Keratinocyte (primary cell): ENCODE measurements around the gene TNK1. TPM values are rescaled to one million over a fixed set of nuclear protein-coding genes. Genes with fewer than 3 reads are reported as not detected.
A peak's percentile ranks its signal among the peaks of the same experiment; 100 is the strongest.

Experiments used
- DNase-seq: peaks from one replicate; pipeline ENCODE4 v3.0.0-alpha.2; 2011; ENCODE audit warnings: low read depth, missing footprints, low spot score
- FAIRE-seq: peaks from 2 replicates; lab custom pipeline; 2011; peaks lifted over from hg19 to GRCh38; lab: Jason Lieb, UNC
- H2AFZ ChIP-seq: 2 replicates; pipeline ENCODE4 v1.6.0; 2012; ENCODE audit warnings: low read length, control low read depth, inconsistent platforms; ENCODE audit not compliant: control insufficient read depth
- H3K27ac ChIP-seq: 2 replicates; pipeline ENCODE4 v1.5.1; 2011; ENCODE audit warnings: low read length; ENCODE audit not compliant: control insufficient read depth, insufficient read depth
- H3K27me3 ChIP-seq: 3 replicates; pipeline ENCODE4 v1.6.0; 2011; ENCODE audit warnings: low read length; ENCODE audit not compliant: control insufficient read depth, insufficient read depth; ENCODE audit errors: extremely low read depth
- H3K36me3 ChIP-seq, 2 experiments: 2 replicates in 1 of 2; 3 replicates in 1 of 2; pipeline ENCODE4 v1.5.1; 2011; ENCODE audit warnings: low read length in 2 of 2, mild to moderate bottlenecking in 1 of 2; ENCODE audit not compliant: control insufficient read depth in 2 of 2, insufficient read depth in 2 of 2; ENCODE audit errors: extremely low read depth in 1 of 2
- H3K4me1 ChIP-seq: 3 replicates; pipeline ENCODE4 v1.5.1; 2011; ENCODE audit warnings: low read length; ENCODE audit not compliant: control insufficient read depth, insufficient read depth; ENCODE audit errors: extremely low read depth
- H3K4me2 ChIP-seq: 3 replicates; pipeline ENCODE4 v1.6.0; 2011; ENCODE audit warnings: low read depth, low read length; ENCODE audit not compliant: control insufficient read depth, insufficient read depth; ENCODE audit errors: extremely low read depth
- H3K4me3 ChIP-seq, 3 experiments: fragments of 200-600 bp in 1 of 3; sonication (generic) in 1 of 3; 2 replicates in 2 of 3; 3 replicates in 1 of 3; pipeline ENCODE4 v1.5.1; 2011 to 2016; ENCODE audit warnings: low read length in 3 of 3, mild to moderate bottlenecking in 3 of 3, control low read depth in 2 of 3, inconsistent platforms in 1 of 3, low read depth in 1 of 3, mixed read lengths in 1 of 3, mixed run types in 1 of 3, moderate library complexity in 1 of 3; ENCODE audit not compliant: control insufficient read depth in 2 of 3, insufficient read depth in 2 of 3; ENCODE audit errors: extremely low read depth in 1 of 3
- H3K79me2 ChIP-seq: 2 replicates; pipeline ENCODE4 v1.6.0; 2012; ENCODE audit warnings: low read length; ENCODE audit not compliant: control insufficient read depth, insufficient read depth
- H3K9ac ChIP-seq: 3 replicates; pipeline ENCODE4 v1.6.0; 2011; ENCODE audit warnings: low read length; ENCODE audit not compliant: control insufficient read depth, insufficient read depth; ENCODE audit errors: extremely low read depth
- H3K9me1 ChIP-seq: 3 replicates; pipeline ENCODE4 v1.6.0; 2011; ENCODE audit warnings: low read length; ENCODE audit not compliant: control insufficient read depth, insufficient read depth; ENCODE audit errors: extremely low read depth
- H3K9me3 ChIP-seq: 2 replicates; pipeline ENCODE4 v1.5.1; 2012; ENCODE audit warnings: low read depth, low read length; ENCODE audit not compliant: control insufficient read depth
- H4K20me1 ChIP-seq: 3 replicates; pipeline ENCODE4 v1.6.0; 2011; ENCODE audit warnings: low read length; ENCODE audit not compliant: control insufficient read depth, insufficient read depth; ENCODE audit errors: extremely low read depth
- EZH2 ChIP-seq: IDR thresholded peaks from one replicate; pipeline ENCODE4 v1.6.1; 2012; ENCODE audit warnings: inconsistent platforms, mild to moderate bottlenecking, low read length, moderate library complexity
- dilution Hi-C: fragments of 300-500 bp; cut with MboI; formaldehyde crosslinking; loops from one replicate; pipeline ENCODE4 v1.7.0; 2020; ENCODE audit warnings: low sequenced_read_pairs; ENCODE audit not compliant: extremely low pct_ligation_motif_present
- polyA plus RNA-seq, 5 experiments: library from polyadenylated mRNA; depleted of rRNA in 3 of 5; stranded (reverse) in 3 of 5; stranded (forward) in 1 of 5; unstranded in 1 of 5; fragments of >200 nt; gene quantifications; 1 replicate in 1 of 5; 2 replicates in 3 of 5; 3 replicates in 1 of 5; pipeline versions ENCODE4 v1.2.1 to v1.2.3, GENCODE V29; 2011 to 2012; ENCODE audit warnings: missing spikeins in 2 of 5, low read depth in 1 of 5, low replicate concordance in 1 of 5
- TF ChIP-seq, protein P1 (sequence below), 3 experiments: IDR thresholded peaks in 1 of 3; conservative IDR thresholded peaks in 1 of 3; optimal IDR thresholded peaks in 1 of 3; 2 replicates in 2 of 3; 3 replicates in 1 of 3; pipeline versions ENCODE3 to v1.5.1; 2011; ENCODE audit warnings: low read length in 3 of 3, mild to moderate bottlenecking in 3 of 3, moderate library complexity in 2 of 3, control low read depth in 1 of 3, inconsistent platforms in 1 of 3; ENCODE audit not compliant: insufficient read depth in 2 of 3; ENCODE audit errors: extremely low read depth in 1 of 3

TNK1 gene
- polyA plus RNA-seq, 1 donor (not counting 4 experiments of a cell fraction or from before 2014, with no cell fraction given), result 10.6 TPM

DNA sequence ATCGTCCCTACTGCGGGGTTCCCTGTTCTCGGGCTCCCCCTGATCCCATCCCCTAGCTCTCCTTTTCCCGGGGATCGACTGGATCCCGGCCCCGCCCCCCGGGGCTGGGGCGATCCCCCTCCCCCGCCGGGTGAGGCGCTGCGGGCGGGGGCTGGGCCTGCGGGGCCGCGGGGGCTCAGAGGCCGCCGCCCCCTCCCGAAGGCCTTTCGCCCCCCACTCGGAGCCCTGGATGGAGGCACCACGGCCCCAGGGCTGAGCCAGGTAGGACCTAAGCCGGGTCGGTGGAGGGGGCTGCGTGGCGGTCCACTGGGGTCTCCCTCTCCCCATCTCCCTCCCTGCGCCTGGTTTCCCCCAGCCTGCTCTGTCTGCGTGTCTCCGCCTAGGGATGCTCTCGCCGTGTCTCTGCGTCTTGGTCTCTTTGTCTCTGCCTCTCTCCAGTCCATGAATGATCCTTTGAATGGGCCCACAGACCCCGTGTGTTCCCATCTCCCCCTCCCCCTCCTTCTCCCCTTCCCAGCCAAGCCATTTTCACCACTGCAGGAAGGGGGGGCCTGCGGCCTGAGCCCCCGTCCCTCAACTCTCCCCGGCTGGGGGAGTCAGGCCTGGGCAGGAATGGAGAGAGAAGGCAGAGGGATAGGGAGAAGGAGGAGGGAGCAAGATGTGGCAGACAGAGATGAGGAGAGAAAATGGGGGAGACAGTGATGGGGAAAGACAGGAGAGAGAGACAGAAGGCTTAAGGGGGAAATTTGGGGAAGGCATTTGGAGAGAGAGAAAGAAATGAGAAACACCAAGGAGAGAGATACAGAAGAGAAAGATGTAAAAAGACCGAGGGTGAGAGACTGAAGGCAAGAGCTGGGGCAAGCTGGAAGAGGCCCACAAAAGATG, 24.7 kb downstream of the TNK1 start:
- Histone ChIP-seq H3K36me3 (peaks cover 0 to 4% of the 10 kb centered on the region in 2 experiments), H3K79me2 (peaks cover 5% of the 10 kb centered on the region), H3K9me1 (no peaks in the 10 kb centered on the region), H2AFZ (peak overlapping the region; percentile 24), H4K20me1 (no peaks in the 10 kb centered on the region), H3K27me3 (no peaks in the 10 kb centered on the region), H3K4me2 (peak overlapping the region; percentile 85), H3K4me3 (peak overlapping the region; percentile 53 to 72 (median 55)), H3K27ac (no peak overlapping the region), H3K9ac (peak overlapping the region; percentile 78), H3K9me3 (no peaks in the 10 kb centered on the region), H3K4me1 (peaks cover 15% of the 10 kb centered on the region)
- FAIRE-seq (no peak), DNase-seq (no peak)
- dilution Hi-C loops, result no loop called here
- TF ChIP-seq, protein P1, sequence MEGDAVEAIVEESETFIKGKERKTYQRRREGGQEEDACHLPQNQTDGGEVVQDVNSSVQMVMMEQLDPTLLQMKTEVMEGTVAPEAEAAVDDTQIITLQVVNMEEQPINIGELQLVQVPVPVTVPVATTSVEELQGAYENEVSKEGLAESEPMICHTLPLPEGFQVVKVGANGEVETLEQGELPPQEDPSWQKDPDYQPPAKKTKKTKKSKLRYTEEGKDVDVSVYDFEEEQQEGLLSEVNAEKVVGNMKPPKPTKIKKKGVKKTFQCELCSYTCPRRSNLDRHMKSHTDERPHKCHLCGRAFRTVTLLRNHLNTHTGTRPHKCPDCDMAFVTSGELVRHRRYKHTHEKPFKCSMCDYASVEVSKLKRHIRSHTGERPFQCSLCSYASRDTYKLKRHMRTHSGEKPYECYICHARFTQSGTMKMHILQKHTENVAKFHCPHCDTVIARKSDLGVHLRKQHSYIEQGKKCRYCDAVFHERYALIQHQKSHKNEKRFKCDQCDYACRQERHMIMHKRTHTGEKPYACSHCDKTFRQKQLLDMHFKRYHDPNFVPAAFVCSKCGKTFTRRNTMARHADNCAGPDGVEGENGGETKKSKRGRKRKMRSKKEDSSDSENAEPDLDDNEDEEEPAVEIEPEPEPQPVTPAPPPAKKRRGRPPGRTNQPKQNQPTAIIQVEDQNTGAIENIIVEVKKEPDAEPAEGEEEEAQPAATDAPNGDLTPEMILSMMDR (optimal IDR thresholded peaks at IDR 0.05 in 1 of 3, IDR thresholded peaks at IDR 0.05 in 1 of 3, conservative IDR thresholded peaks at IDR 0.05 in 1 of 3; ENCODE audit: extremely low read depth in 1 of 3, insufficient read depth in 2 of 3, low read length in 3 of 3), result no peak
- TF ChIP-seq EZH2, result no peak

DNA sequence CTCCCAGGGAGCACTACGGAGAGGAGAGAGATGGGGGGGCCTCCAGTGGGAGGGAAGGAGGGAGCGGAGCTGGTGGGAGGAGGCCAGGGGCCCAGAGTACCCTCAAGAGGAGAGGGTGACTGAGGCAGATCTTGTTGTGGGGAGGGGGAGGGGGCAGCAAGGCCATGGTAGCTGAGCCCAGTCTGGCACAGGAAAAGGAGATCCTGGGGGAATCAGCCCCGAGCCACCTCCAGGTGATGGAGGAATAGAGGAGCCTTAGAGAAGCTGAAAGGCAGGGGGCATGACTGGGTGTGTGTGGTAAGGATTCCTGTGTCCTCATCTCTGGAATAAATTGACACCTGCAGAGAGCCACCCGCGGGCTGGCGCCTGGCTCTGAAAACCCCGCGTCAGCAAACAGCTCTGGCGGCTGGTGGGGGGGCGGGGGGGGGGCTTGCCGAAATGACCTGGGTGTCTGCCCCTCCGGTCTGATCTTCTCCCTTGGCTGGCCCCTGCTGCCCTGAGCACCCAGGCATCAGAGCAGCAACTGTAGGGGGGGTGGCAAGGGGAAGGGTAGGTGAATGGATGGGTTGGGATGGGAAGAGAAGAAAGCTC, 25.4 kb downstream of the TNK1 start:
- no peak for FAIRE-seq
- H3K9ac ChIP-seq, result no peak overlapping the region

More for the DNA sequence above, 25.4 kb downstream of the TNK1 start:
- Histone ChIP-seq H3K27me3 (no peaks in the 10 kb centered on the region), H4K20me1 (no peaks in the 10 kb centered on the region), H3K36me3 (peaks cover 0 to 4% of the 10 kb centered on the region in 2 experiments), H3K4me3 (no peak overlapping the region), H3K27ac (no peak overlapping the region), H3K9me3 (no peaks in the 10 kb centered on the region), H3K4me1 (peaks cover 15% of the 10 kb centered on the region), H3K79me2 (peaks cover 5% of the 10 kb centered on the region), H3K4me2 (no peak overlapping the region), H3K9me1 (no peaks in the 10 kb centered on the region), H2AFZ (no peak overlapping the region)
- DNase-seq, result no peak
- TF ChIP-seq, protein P1 (optimal IDR thresholded peaks at IDR 0.05 in 1 of 3, IDR thresholded peaks at IDR 0.05 in 1 of 3, conservative IDR thresholded peaks at IDR 0.05 in 1 of 3; ENCODE audit: extremely low read depth in 1 of 3, insufficient read depth in 2 of 3, low read length in 3 of 3), result no peak
- TF ChIP-seq EZH2, result no peak
- dilution Hi-C loops, result no loop called here
